PC-9 (cell line): Measurements from ENCODE around the gene SLC44A3. TPM values are rescaled to one million over a fixed set of nuclear protein-coding genes. Genes with fewer than 3 reads are reported as not detected.
A peak's percentile ranks its signal among the peaks of the same experiment; 100 is the strongest.

Experiments used
- BruUV-seq: library from RNA; stranded (reverse); fragments of 400-500 nt; replicated peaks from 2 replicates; lab custom pipeline; 2021; lab: Mats Ljungman, UMichigan
- CTCF ChIA-PET: fragments of 300-600 bp; sonication (Branson Sonifier 250); formaldehyde crosslinking; loops from one replicate; lab custom pipeline; 2022; ENCODE audit warnings: antibody characterized with exemption; lab: Charles Lee
- POLR2A ChIA-PET: fragments of 300-600 bp; sonication (Branson Sonifier 250); formaldehyde crosslinking; loops from one replicate; lab custom pipeline; 2022; ENCODE audit warnings: antibody characterized with exemption; ENCODE audit not compliant: unreplicated experiment; lab: Charles Lee
- DNase-seq, 2 experiments: peaks; one replicate each; pipeline versions ENCODE4 v3.0.0 to v3.0.0-alpha.2; 2015 to 2022; ENCODE audit warnings: mixed read lengths in 1 of 2
- H2AFZ ChIP-seq: fragments of 200-600 bp; sonication (generic); 2 replicates; pipeline ENCODE4 v1.8.1; 2017; ENCODE audit warnings: antibody characterized with exemption
- H3F3A ChIP-seq: fragments of 200-600 bp; sonication (generic); 2 replicates; pipeline ENCODE4 v1.8.1; 2017; ENCODE audit warnings: antibody characterized with exemption, mild to moderate bottlenecking, low read depth; ENCODE audit not compliant: insufficient read depth
- H3K27ac ChIP-seq: fragments of 200-600 bp; sonication (generic); 2 replicates; pipeline ENCODE4 v1.6.1; 2016; ENCODE audit warnings: mixed run types
- H3K27me3 ChIP-seq: fragments of 200-600 bp; sonication (generic); 2 replicates; pipeline ENCODE4 v1.6.1; 2016; ENCODE audit warnings: low read depth, mixed run types; ENCODE audit not compliant: insufficient read depth
- H3K36me3 ChIP-seq: fragments of 200-600 bp; sonication (generic); 2 replicates; pipeline ENCODE4 v1.6.1; 2016; ENCODE audit warnings: low read depth, mixed run types
- H3K4me1 ChIP-seq: fragments of 200-600 bp; sonication (generic); replicated peaks from 2 replicates; pipeline ENCODE4 v1.6.1; 2016; ENCODE audit warnings: mixed run types; ENCODE audit not compliant: insufficient read depth
- H3K4me2 ChIP-seq: fragments of 200-600 bp; sonication (generic); 2 replicates; pipeline ENCODE4 v1.6.1; 2017; ENCODE audit warnings: mixed run types
- H3K4me3 ChIP-seq: fragments of 200-600 bp; sonication (generic); 2 replicates; pipeline ENCODE4 v1.6.1; 2016; ENCODE audit warnings: mixed run types
- H3K79me2 ChIP-seq: fragments of 200-600 bp; sonication (generic); 2 replicates; pipeline ENCODE4 v1.6.1; 2017; ENCODE audit warnings: low read depth, mixed run types
- H3K9me2 ChIP-seq: fragments of 200-600 bp; sonication (generic); 2 replicates; pipeline ENCODE4 v1.8.1; 2017; ENCODE audit warnings: mild to moderate bottlenecking; ENCODE audit not compliant: insufficient read depth
- H3K9me3 ChIP-seq: fragments of 200-600 bp; sonication (generic); 2 replicates; pipeline ENCODE4 v1.8.1; 2016; ENCODE audit warnings: low read depth; ENCODE audit not compliant: insufficient read depth
- H4K20me1 ChIP-seq: fragments of 200-600 bp; sonication (generic); 2 replicates; pipeline ENCODE4 v1.8.1; 2017; ENCODE audit not compliant: insufficient read depth
- CTCF ChIP-seq: fragments of 200-600 bp; sonication (generic); conservative IDR thresholded peaks from 2 replicates; pipeline ENCODE4 v1.6.1; 2017; ENCODE audit warnings: mixed run types, antibody characterized with exemption, mild to moderate bottlenecking, moderate library complexity
- EZH2 ChIP-seq: fragments of 200-600 bp; sonication (generic); IDR thresholded peaks from 2 replicates; pipeline ENCODE4 v1.8.0; 2017; ENCODE audit warnings: antibody characterized with exemption, low read depth
- intact Hi-C: fragments of 100-400 bp; cut with micrococcal nuclease; formaldehyde crosslinking; loops from one replicate; pipeline ENCODE4 v1.10.0; 2022; ENCODE audit not compliant: unreplicated experiment
- total RNA-seq: library from RNA; stranded (reverse); gene quantifications from 2 replicates; pipeline ENCODE4 v1.2.3, GENCODE V29; 2021

SLC44A3 gene
- total RNA-seq, 1 experiment from 2014 or later: 17.5 TPM

GRCh38 chr1:94883691-94884090, 63.5 kb downstream of the SLC44A3 start:
- 0 out of 2 replicates have a peak, but pooled peaks cover 3% of the 10 kb centered on the region for H3K4me1 ChIP-seq
- no peaks in the 10 kb centered on the region for H3K27me3 ChIP-seq
- POLR2A ChIA-PET: no interaction called here
- H3K27ac ChIP-seq: no peak overlapping the region
- intact Hi-C loops: no loop called here
- H3K79me2 ChIP-seq: no peaks in the 10 kb centered on the region
- TF ChIP-seq EZH2 (no peak), CTCF (no peak)
- CTCF ChIA-PET: no interaction called here
- H3K36me3 ChIP-seq: no peaks in the 10 kb centered on the region
- H3K9me2 ChIP-seq: no peaks in the 10 kb centered on the region
- no peak overlapping the region for H3K4me3 ChIP-seq
- H4K20me1 ChIP-seq: no peaks in the 10 kb centered on the region
- no peaks in the 10 kb centered on the region for H3K9me3 ChIP-seq
- DNase-seq: no peak
- no peak overlapping the region for H2AFZ ChIP-seq
- no peaks in the 10 kb centered on the region; the same call in 1 of the 2 replicates for H3F3A ChIP-seq
- BruUV-seq: no TSS peak
- H3K4me2 ChIP-seq: no peak overlapping the region

GRCh38 chr1:94884106-94884505, 63.9 kb downstream of the SLC44A3 start:
- CTCF ChIA-PET: no interaction called here

GRCh38 chr1:94884507-94884906, 64.3 kb downstream of the SLC44A3 start:
- DNase-seq: no peak
- no peaks in the 10 kb centered on the region for H3K9me3 ChIP-seq
- CTCF ChIA-PET: no interaction called here
- no peaks in the 10 kb centered on the region for H3K27me3 ChIP-seq
- no peak overlapping the region for H2AFZ ChIP-seq
- H3K4me2 ChIP-seq: no peak overlapping the region
- TF ChIP-seq CTCF (no peak), EZH2 (no peak)
- intact Hi-C loops: no loop called here
- H3K9me2 ChIP-seq: no peaks in the 10 kb centered on the region
- 0 out of 2 replicates have a peak, but pooled peaks cover 3% of the 10 kb centered on the region for H3K4me1 ChIP-seq
- H3K79me2 ChIP-seq: no peaks in the 10 kb centered on the region
- H3K27ac ChIP-seq: no peak overlapping the region
- no peak overlapping the region for H3K4me3 ChIP-seq
- BruUV-seq: no TSS peak
- H3F3A ChIP-seq: no peaks in the 10 kb centered on the region; the same call in 1 of the 2 replicates
- no peaks in the 10 kb centered on the region for H3K36me3 ChIP-seq
- H4K20me1 ChIP-seq: no peaks in the 10 kb centered on the region
- POLR2A ChIA-PET: no interaction called here

More at GRCh38 chr1:94884106-94884505, 63.9 kb downstream of the SLC44A3 start:
- Histone ChIP-seq H3K27ac (no peak overlapping the region), H3K9me2 (no peaks in the 10 kb centered on the region), H3K36me3 (no peaks in the 10 kb centered on the region), H2AFZ (no peak overlapping the region), H3K27me3 (no peaks in the 10 kb centered on the region), H3K79me2 (no peaks in the 10 kb centered on the region), H3K9me3 (no peaks in the 10 kb centered on the region), H3K4me1 (0 out of 2 replicates have a peak, but pooled peaks cover 3% of the 10 kb centered on the region), H3K4me3 (no peak overlapping the region), H4K20me1 (no peaks in the 10 kb centered on the region), H3K4me2 (no peak overlapping the region), H3F3A (no peaks in the 10 kb centered on the region; the same call in 1 of the 2 replicates)
- POLR2A ChIA-PET: no interaction called here
- intact Hi-C loops: no loop called here
- peak in 1 of 2 experiments; percentile 20 for DNase-seq
- no TSS peak for BruUV-seq
- TF ChIP-seq CTCF (no peak), EZH2 (no peak)
